Activated gamma-delta T cell treated with anti-CD3 and anti-CD28 coated beads, Interleukin-2, amount 50 U/mL, for 16 hours (primary cell): ENCODE measurements around the gene MRPL2.

ENCODE experiments used
- DNase-seq: peaks from one replicate; pipeline ENCODE4 v3.0.0-alpha.2; 2020; ENCODE audit warnings: low read depth

The MRPL2 gene

DNA sequence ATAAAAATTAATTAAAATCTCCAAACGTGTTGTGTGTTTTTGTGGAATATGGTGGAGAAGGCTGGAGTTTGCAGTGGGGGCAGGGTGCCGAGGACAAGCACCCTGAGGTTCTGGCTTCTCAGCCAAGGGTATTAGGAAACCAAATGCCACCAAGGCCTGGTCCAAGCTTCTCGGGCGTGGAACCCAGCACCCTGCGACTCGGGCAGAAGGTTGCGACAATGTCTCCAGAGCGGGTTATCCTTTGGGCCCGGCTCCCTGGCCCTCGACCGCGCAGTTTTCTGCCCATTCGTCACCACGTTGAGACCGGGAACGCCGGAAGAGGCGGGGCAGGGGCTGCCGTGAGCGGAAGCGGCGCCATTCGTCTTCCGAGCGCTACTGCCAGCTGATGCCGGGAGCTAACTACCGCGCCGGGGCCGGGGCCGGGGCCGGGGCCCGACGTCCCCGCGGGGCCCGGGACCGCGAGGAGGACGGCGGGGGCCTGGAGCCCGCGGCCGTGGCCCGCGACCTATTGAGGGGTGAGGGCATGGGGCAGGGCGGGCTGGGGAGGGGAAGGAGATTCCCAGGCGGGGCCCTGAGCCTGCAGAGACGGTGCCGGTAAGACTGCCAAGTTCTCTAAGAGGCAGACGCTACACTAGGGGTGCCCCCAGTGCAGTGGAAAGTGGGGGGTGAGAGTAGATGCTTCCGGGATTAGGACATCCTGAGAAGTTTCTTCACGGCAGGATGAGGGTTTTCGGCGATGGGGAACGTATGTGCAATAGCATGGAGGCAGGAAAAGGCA is 37.8 kb downstream of the MRPL2 start, which contains the start of gene RRP36:
RRP36 (plus strand) TSS at position 354 of the 778 bp plus-strand sequence; CDS start at position 386, 32 bp downstream.
- peak; percentile 49 for DNase-seq

DNA sequence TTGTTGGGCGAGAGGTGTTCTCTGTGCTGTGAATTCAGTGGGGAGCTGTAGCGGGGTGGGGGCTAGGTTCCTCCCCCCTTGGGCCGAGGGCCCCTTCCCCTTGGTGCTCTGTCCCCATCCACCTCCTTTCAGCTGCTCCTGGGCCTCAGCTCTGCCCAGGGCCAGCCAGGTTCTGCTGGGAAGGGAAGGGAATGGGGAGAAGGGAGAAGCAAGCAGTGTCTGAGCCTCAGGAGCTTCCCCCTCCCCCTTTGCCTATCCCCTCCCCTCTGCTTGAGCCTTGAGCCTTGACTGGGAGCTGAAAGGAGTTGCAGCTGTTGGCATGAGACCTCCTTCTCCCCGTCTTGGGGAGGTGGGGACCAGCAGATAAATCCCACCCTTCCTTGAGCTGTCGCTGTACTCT is 38.4 kb downstream of the MRPL2 start:
- DNase-seq: no peak

DNA sequence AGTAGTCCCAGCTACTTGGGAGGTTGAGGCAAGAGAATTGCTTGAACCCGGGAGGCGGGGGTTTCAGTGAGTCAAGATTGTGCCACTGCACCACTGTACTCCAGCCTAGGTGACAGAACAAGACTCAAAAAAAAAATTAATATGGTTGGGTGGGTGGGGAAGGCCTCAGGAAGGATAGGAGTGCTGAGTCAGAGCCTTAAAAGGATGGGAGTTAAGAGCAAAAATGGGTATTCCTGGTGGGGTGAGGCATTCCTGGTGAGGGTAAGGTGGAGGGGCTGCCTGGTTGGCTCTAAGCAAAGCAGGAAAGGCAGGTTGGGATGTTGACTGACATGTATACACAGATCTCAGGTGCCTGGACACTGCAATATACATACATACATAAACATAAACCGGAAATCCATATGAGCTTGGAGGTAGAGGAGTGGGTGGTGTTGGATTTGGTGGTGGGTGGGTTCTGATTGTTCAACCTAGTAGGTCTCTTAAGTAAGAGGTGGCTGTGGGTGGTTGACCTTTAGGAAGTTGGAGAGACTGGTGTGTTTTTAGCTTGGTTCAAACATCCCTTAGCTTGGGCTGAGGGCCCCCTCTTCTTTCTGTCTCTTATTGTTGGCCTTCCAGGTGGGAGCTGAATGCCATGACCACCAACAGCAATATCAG is 39.1 kb downstream of the MRPL2 start:
- no peak for DNase-seq

DNA sequence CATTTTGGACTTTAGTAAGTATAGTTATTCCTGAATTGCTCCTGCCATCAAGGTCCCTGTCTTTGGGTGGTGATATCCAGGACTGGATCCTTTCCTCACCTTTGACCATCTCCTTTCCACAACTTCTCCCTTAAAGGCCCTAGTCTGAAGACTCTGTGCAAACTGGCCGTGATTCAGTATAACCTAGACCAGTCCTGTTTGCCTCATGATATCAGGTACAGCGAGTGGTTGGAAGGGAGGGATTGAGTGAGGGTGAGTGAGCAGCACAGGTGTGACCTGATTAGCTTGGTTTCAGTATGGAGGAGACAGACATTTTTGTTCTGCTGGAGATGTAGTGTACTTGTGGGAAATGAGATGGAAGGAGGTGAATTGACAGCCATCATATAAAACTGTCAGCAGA is 40.1 kb downstream of the MRPL2 start:
- DNase-seq: no peak

DNA sequence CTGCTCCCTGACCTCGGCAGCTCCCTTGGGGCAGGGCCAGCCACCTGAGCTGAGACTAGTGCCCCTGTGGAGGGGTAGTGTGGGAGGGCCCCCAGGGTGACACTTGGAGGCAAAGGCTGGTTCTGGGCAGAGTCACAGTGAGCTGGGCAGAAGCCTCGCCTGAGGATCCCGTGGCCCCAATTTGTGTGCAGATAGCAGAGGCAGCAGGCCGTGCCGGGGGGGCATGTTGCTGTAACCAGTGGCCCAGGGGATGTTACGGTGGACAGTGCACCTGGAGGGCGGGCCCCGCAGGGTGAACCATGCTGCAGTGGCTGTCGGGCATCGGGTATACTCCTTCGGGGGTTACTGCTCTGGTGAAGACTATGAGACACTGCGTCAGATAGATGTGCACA is 42.3 kb downstream of the MRPL2 start:
- no peak for DNase-seq

DNA sequence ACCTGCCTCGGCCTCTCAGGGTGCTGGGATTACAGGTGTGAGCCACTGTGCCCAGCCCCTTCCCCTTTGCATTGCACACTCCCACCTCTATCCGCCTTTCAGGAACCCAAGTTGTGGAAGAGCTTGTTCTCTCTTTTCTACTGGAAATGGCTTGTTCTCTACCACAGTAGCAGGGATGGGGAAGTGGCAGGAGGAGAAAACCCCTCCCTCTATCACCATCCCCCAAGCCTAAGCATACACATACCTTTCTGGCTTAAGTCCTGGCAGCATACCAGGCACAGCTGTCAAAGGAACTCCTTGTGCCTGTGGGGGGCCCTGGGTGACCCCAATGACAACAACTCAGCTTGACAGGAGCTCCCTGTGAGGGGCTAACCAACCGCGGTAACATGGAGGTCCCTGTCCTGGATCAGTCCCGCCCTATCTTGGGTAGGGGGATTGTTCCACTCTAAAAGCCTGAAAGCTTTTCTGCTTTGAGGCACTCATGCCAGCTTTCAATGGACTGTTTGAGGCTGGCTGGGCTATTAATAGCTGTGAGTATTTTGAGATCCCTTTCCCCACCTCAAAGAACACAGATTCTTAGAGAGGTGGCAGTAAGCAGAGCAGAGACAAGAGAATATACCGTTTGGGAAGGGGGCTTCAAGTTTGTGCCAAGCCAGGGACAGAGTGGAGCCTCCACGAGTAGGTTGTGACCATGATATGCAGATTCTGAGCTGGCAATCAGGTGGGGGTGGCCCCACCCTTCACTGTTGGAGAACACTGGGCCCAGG is 42.9 kb downstream of the MRPL2 start:
- DNase-seq: no peak

DNA sequence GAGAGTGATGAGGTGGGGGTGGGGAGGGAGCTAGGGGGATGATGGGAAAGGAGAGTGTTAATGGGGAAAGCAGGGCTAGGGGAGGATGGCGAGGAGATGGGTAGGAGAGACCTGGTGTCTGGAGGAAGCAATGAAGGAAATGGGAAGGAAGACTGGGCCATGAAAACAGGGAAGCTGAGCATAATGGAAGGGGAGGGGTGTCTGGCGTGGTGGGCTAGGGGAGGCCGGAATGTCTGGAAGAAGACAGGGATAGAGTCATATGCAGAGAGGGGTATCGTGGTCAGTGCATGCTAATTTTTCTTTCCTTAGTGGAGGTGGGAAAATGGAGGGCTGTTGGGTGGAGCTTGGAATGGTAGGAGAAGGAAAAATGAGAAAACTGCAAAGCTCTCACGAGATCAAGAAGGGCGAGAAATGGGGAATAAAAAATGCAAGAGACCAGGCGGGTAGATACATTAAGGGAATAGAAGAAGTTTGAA is 44.8 kb downstream of the MRPL2 start:
- DNase-seq: no peak

DNA sequence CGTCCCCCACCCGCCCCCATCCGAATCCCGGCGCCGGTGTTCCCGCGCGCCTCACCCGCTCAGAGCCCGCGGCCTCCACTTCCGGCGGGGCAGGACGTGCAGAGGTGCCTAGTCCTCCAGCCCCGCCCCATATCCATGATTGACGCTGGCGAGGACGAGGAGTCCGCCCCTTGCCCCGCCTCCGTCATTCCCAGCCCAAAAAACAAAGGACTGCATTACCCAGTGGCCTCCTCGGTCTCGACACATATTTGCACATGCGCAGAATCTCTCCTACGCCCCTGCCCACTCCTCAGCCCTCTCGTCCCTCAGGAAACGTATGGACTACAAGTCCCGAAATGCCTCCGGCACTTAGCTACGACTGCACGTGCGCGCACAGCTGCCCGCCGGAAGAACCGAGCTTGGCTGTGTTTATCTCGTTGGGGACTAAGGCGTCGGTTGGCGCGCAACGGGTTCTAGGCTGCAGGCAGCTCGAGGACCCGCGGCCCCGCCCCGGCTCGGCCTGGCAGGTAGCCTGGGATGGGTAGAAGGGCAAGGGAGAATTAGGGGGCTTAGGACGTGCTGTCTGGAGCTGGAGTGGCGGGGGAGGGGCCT is 45.3 kb downstream of the MRPL2 start, which contains the start of the genes KLHDC3 and MEA1:
KLHDC3 (plus strand) TSS at position 407 of the 591 bp plus-strand sequence. CDS start 2,944 bp downstream, outside the sequence.
MEA1 (minus strand) TSS at position 104 of the 591 bp plus-strand sequence. CDS start 133 bp downstream, outside the sequence.
- DNase-seq: peak; percentile 98

DNA sequence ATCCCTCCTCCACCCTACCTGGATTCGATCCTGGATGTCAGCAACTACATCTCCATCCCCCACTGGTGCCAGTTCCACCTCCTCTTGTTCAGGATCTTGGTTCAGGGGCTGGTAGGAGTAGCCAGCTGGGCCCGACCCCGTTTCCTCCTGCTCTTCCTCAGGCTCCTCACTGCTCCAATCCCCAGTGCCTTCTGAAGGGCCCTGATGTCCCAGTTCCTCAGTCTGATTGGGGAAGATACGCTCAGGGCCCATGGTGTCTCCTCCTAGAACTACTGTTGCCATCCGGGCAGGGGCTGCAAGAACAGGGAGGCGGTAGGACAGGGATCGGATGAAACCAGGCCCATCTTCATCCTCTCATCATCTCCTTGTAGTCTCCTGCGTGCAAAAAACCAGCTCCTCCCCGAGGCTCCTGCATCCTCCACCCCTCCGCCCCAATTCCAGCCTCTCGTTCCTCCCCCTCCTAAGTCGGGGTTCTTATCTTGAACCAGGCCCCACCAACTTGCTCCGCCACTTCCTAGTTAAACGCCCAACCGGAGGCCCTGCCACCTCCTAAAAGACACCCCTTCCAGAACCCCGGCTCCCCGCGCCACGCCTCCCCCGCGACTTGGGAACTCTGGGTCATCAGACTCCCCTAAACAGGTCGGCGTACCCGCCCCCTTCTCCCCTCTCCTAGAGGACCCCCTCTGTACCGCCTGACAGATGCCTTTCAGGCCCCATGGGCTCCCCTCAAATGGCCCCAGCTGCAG is 46.0 kb downstream of the MRPL2 start:
- DNase-seq: no peak

DNA sequence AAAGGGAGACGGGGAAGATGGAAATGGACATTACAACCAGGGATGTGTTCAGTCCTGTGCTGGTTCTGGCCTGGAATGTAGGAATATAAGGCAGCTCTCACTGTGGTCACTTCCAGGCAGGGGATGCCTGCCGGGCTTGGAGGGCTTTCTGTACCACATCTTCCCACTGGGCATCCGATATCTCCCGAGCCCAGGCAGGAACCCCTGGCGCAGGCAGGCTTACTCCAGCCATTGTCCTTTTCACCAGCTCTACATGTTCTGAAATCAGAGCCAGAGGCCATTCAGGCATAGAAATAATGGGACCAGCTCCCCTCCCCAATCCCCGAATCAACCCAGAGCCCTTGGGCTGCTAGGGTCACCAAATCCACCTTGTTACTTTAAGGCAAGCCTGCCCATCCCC is 46.9 kb downstream of the MRPL2 start:
- DNase-seq: no peak

DNA sequence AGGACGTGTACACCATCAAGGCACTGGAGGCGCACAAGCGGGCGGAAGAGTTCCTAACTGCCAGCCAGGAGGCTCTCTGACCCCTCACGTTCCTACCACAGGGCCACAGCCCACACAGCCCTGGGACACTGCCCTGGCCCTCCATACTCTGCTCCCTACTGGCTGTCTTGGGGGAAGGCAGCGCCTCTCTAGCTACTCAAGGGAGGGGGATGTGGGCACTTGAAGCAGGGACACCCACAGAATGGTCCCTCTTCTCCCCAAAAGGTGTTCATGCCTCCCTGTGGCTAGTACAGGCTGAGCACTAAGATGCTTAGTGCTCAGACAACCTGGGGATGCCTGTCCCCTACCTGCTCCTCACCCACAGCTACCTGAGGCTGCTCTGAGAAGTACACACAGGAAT is 48.0 kb downstream of the MRPL2 start:
- no peak for DNase-seq

DNA sequence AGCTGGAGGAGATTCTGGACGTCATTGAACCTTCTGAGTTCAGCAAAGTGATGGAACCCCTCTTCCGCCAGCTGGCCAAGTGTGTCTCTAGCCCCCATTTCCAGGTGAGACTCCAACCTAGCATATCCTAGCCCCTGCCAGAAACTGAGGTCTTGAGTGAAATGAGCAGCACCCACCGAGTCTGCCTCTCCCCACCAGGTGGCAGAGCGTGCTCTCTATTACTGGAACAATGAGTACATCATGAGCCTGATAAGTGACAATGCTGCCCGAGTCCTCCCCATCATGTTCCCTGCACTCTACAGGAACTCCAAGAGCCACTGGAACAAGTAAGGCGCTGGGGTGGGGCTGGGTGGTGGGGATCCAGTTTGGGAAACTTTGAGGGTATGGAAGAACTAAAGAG is 50.1 kb downstream of the MRPL2 start:
- DNase-seq: no peak

DNA sequence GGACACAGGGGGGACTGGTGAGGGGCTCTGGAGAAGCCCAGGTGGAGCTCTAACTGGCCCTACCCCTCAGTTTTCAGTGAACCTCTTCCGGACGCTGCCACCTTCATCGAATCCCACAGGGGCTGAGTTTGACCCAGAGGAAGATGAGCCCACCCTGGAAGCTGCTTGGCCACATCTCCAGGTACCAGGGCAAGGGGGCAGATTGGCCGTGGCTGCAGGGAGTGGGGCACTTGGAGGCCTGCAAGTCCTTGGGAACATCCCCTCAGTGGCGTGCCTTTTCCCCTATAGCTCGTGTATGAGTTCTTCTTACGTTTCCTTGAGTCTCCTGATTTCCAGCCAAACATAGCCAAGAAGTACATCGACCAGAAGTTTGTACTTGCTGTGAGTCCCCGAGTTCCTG is 52.1 kb downstream of the MRPL2 start:
- no peak for DNase-seq

DNA sequence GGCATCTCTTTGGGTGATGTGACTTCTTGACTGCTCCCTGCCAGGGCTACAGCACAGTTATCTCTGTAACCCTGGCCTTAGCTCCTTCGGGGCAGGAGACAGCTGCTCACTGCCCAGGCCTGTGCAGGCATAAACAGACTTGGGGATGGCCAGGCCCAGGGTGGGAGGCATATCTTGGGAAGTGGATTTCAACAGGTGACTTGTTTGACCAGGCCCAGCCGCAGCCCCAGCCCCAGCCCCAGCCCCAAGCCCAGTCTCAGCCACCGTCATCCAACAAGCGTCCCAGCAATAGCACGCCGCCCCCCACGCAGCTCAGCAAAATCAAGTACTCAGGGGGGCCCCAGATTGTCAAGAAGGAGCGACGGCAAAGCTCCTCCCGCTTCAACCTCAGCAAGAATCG is 53.0 kb downstream of the MRPL2 start:
- no peak for DNase-seq

DNA sequence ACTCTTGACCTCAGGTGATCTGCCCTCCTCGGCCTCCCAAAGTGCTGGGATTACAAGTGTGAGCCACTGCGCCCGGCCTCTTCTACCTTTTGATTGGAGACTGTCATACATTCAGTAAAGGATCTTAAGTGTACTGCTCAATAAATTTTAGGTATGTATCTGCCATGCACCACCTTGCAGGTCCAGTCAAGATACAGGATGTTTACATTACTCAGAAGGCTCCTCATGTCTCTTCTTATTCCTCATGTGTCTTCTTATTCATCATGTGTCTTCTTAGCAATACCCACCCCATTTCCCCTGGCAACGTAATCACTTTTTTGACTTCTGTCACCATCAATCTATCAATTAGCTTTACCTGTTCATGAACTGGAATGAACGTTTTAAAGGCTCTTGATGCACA is 53.4 kb downstream of the MRPL2 start:
- DNase-seq: no peak
